HG03378 (cell line): ENCODE results near the gene GUCA1A.
"Not testable (repeated sequence)": the region's sequence is repeated elsewhere in the genome, so short reads cannot be mapped to it uniquely, and the experiment has no call there.

ENCODE experiments used
- ATAC-seq: cut with Tn5 transposase; IDR thresholded peaks from one replicate; pipeline ENCODE4 v1.9.1; 2021; ENCODE audit warnings: mild to moderate bottlenecking, moderate library complexity; ENCODE audit not compliant: unreplicated experiment

The GUCA1A gene

DNA sequence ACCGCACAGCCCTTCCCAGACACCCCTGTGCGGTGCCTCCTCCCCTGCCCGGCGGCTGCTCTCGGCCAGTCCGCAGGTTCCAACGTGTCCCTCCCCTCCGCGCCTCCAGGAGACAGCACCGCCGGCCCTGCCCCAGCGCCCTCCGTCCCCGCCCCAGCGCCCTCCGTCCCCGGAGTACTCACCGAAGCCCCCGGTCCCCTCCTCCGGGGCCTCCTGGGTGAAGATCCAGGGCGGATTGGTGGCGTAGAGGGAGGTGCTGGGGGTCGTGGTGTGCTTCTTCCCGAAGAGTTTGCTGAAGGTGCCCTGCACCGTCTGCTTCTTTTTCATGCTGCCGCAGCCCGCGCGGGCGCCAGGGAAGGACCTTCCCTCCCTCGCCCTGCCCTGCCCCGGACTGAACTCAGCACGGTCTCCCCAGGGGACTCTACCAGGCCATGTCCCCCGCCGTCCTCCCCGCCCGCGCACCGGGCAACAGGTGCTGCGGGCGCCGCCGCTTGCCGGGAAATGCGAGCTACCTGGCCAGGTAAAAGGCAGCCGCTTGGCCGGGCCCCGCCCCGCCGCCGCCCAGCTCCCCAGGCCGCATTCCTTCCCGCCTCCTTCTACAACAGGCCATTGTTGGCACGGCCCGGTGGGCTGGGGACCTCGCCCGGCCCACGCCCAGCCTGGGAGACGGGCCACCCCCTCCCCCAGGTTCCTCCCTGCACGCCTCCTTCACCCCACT lies 30.9 kb upstream of the GUCA1A start, which contains the start of gene C6orf132:
TSS of gene C6orf132 (minus strand) at position 503 of the 718 bp plus-strand sequence. CDS start at position 327, 176 bp downstream.
- ATAC-seq = no peak

DNA sequence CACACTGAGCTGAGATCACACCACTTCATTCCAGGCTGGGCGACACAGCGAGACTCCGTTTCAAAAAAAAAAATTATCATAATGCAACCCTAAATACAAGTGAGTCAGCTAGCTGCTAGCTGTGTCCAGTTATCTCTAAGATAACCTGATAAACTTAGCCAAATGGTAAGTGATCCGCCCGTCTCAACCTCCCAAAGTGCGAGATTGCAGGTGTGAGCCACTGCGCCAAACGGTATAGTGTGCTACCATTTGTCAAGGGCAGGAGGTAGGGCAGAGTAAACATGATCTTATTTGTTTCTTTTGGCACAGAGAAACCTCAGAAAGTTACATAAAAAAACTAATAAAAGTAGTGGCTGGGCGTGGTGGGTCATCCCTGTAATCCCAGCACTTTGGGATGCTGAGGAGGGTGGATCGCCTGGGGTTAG lies 26.0 kb upstream of the GUCA1A start:
- ATAC-seq = no peak

DNA sequence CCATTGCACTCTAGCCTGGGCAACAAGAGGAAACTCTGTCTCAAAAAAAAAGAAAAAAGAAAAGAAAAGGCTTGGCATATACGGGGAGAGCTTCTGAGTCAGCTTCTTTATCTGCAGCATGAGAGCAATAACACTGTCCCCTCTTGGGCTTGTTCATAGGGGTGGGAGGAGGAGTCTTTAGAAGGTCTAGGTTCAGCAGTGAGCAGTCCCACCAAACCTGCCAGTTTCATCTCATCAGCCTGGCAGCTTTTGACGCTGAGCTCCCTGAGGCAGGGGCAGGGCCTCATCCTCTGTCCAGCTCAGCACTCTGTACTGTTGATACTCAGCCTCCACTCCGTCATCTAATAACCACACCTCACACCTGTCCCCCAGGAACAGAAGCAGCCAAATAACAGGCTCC lies 25.1 kb upstream of the GUCA1A start:
- no peak for ATAC-seq

DNA sequence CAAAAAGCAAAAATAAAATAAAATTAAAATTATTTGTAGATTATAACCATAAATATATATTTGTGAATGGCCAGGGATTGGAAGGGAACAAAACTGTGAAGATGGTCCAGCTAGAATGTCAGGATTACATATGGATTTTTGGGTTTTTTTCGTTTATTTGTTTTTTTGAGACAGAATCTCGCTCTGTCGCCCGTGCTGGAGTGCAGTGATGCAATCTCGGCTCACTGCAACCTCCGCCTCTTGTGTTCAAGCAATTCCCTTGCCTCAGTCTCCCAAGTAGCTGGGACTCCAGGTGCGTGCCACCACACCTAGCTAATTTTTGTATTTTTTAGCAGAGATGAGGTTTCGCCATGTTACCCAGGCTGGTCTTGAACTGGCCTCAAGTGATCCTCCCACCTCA lies 22.9 kb upstream of the GUCA1A start:
- ATAC-seq = no peak

DNA sequence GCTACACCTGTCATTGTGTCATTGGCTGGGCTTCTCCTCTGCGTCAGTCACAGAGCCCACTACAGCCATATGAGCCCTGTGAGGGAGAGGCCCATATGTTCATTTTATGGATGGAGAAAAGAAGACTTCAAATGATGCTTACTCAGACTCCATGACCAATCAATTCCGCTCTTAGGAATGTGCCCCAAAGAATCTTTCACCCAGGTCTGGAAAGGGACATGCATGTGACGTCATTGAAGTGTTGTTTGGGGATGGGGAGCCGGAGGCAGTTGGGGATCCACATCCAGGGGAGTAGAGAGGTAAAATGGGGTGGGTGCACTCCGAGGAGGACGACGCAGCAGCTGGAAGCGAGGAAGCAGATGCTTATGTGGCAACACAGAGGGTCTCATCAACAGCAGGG lies 21.1 kb upstream of the GUCA1A start:
- no peak for ATAC-seq

DNA sequence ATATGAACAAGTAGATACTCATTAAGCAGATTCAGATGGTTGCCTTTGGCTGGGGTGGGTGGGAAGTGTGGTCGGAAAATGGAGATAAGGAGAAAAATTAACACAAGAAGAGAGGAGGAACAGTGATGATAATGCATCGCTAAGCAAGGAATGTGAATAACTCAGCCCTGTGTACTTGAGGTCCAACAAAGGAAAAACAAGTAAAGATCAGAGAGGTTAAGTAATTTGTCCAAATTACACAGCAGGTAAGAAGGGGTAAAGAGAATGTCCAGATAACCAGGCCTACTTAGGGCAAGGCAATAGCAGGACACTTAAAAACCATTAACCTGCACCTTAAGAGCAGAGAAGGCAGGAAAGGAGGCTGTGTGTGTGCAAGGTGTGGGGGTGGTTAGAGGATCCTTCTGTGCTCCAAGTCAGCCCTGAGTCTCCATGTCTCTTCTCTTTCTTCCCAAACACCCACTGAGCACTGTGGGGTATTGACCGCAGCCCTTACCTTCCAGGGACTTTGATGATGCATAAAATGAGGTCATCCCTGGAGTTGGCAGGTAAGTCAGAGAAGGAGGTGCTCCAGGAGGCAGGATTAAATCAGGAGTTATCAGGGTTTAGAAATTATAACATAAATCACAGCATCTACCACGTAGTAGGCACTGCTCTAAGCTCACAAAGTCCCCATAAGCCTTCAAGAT lies 20.5 kb upstream of the GUCA1A start:
- not testable (repeated sequence) for ATAC-seq

DNA sequence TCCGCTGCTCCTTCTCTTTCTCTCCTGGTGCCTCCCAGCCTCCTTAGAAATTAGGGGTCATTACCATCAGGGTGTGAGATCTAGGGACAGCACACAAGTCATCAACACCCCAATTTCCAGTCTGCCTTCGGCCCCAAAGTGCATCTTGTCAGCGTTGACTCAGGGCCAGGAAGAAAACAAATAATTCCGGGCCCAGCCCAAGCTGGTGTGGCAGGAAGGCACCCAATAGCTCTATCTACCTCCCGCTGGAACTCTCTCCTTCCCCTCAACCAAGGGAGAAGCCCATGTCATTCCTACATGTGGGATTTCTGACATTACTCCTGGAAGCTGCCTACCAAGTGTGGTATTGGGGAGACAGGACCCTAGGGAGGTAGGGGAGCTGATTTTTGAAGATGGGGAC lies 19.2 kb upstream of the GUCA1A start:
- ATAC-seq = no peak

DNA sequence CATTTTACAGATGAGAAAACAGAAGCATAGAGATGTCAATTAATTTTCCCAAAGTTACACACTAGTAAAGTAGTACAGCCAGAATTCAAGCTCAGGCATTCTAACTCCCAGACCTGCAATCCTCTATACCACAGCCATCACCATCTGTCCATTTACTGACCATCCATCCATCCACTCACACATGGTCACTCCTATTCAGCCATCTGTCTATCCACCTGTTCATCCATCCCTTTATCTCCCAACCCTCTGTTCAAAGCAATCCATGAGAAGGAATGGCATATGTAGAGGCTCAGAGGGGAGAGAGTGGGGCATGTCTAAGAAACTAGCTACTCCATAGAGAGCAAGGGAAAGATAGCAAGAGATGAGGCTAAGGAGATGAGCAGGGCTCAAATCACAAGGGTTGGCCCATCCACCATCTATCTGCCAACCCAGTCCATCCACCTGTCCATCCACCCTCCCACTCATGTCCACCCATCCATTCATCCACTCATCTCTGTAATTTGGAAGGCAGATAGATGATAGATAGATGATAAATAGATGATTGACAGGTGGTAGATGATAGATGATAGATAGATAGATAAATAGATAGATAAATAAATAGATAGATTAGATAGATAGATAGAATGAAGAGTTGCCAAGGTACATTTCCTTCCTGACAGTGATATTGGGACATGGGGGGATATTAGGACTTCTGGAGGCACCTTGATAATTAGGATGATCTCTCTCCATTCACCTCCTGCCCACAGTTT lies 18.5 kb upstream of the GUCA1A start:
- ATAC-seq = no peak

DNA sequence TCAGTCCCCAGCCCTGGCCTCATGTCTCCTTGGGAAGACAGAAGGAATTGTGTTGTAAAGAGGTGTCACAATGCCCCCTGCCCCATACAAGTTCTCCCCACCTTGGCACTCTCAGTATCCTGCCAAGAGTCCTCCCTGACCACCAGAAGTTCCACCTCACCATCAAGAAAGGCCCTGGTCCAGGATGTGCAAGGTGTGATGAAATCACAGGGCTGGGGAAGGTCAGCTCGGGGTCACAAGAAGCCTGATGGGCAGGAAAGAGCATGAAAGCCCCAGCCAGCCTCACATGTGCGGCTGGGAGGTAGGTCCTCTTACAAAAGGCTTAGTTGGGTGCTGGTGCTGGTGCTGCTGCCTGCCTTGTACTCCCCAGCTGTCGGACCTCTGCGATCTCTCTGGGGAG lies 17.9 kb upstream of the GUCA1A start:
- no peak for ATAC-seq

DNA sequence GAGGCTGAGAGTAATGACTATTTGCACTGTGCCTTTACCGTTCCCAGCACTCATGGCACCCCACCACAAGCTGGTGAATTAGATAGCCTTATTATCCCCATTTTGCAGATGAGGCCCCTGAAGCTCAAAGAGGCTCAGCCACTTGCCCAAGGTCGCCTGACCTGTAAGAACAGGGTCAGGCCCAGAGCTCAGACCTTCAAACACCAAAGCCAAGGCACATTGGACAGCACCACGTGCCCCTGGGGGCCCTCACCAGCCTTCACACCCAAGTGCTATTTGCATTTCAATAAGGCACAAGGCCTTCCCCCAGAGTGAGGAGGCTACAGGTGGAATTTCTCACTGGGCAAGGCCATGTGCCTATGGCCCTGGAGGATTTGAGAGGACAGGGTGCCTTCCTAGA lies 16.5 kb upstream of the GUCA1A start:
- ATAC-seq = no peak

DNA sequence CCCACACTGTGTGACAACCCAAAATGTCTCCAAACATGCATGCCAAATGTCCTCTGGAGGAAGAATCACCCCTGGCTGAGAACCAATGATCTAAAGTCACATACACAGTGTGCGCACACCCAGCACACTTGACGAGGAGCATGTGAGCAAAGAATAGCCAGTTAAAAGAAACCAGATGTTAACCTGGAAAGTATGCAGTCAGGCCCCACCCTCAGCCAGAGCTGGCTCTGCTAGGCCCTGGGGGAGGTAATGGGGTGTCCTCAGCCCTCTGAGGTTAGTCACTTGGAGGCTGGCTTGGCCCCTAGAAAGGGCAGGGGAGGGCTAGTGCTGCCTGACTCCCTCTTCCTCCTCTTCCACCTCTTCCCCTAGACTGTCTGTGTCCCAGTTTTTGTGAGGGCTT lies 15.2 kb upstream of the GUCA1A start:
- ATAC-seq = no peak

DNA sequence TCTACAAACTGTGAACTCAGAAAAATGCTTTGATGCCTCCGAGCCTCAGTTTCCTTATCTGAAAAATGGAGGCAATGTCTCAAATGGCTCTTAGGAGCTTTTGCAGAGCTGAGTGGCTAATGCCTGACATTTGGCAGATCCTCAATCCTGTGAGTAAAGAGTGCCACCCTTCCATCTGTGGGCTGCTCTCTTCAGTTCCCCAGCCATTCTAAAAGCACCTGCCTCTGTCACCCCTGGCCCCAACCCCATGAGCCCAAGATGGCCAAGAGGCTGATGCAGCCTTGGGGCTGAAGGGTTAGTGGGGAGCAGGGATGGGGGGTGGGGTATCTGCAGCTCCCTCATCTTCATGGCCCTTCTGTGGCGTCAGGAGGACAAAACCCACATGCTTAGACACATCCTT lies 14.5 kb upstream of the GUCA1A start:
- no peak for ATAC-seq

DNA sequence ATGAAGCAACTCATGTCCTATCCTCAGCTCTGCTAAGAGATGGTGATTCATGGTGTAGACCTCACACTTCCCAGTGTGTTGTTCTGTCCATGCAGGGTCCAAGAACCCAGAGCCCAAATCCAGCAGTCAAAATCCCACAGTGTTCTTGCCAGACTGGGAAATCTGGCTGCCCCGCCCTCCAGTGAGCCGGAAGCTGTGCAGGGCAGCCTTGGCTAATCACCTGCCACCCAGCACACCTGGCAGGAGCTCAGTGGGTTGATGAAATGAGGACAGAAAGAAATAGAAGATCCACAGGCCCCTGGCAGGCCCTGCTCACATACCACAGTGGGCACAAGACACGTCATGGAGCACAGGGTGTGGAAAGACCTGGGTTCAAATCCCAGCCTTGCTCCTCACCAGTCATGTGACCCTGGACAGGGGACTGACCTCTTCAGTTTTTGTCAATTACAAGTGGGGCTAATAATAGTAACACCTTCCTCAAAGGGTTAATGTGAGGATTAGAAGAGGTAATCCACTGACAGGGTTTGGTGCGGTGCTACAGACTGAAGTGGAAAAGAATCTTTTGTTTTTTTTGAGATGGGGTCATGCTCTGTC lies 13.6 kb upstream of the GUCA1A start:
- no peak for ATAC-seq

DNA sequence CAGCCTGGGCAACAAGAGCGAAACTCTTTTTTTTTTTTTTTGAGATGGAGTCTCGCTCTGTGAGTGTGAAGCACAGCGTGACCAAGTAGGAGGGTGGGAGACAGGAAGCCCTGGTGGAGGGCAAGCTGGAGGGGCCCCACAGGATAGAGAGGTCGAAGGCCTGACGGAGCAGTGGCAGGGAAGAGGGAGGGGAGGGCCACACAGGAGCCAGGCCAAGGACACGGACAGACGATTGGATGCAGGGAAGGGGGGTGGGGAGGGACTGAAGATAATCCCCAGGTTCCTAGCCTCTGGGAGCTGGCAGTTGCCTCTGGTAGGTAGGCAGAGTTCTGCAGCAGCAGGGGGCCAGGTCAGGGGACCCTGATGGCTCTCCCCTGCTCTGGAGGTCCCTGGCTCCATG lies 10.8 kb upstream of the GUCA1A start:
- ATAC-seq = no peak

DNA sequence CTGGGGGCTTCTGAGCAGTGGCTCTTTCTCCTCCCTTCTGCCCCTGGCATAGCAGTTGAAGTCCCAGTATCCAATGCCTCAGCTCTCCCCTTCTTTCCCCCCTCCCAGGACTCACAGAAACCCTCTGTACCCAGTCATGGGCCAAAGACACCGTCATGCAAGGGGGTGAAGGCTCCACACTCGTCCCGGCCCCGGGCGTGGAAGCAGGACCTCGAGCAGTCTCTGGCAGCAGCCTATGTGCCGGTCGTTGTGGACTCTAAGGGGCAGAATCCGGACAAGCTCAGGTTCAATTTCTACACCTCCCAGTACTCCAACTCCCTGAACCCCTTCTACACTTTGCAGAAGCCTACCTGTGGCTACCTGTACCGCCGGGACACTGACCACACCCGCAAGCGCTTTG lies 10.4 kb upstream of the GUCA1A start:
- no peak for ATAC-seq

DNA sequence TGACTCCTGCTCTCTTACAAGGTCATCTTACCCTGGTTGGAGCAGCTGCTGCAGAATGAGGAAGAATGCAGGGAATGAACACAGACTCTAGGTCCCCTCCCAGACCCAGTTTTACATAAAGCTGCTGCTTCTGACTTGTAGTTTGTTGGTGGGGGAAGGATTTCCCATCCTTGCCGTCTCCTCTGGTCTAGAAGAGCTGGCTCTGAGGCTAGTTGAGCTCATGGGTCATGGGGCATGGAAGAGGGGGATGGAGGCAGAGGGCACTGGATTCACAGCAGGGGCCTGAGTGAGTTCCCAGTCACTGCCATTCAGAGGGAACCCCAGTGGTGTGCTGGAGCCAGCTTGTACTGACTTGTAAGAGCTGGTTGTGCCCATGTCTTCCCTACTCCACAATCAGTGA lies 9.2 kb upstream of the GUCA1A start:
- ATAC-seq = no peak

DNA sequence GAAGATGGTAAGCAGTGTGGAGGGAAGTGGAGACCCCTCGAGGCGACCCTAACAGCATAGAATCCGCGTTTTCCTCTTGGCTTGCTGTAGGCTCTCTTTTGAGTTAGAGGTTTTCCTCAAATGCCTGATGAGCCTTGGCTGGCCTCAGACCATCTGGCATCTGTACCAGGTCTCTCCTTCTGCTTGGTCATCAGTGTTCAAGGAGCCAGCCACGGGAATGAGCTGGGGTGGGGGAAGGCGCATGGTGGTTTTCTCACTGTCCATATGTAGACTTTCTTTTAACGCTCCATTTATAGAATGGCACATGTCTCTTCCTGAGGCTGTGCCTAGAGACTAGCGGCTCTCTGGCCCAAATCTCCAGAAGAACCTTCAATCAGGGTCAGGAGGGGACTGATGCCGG lies 8.1 kb upstream of the GUCA1A start:
- ATAC-seq = no peak

DNA sequence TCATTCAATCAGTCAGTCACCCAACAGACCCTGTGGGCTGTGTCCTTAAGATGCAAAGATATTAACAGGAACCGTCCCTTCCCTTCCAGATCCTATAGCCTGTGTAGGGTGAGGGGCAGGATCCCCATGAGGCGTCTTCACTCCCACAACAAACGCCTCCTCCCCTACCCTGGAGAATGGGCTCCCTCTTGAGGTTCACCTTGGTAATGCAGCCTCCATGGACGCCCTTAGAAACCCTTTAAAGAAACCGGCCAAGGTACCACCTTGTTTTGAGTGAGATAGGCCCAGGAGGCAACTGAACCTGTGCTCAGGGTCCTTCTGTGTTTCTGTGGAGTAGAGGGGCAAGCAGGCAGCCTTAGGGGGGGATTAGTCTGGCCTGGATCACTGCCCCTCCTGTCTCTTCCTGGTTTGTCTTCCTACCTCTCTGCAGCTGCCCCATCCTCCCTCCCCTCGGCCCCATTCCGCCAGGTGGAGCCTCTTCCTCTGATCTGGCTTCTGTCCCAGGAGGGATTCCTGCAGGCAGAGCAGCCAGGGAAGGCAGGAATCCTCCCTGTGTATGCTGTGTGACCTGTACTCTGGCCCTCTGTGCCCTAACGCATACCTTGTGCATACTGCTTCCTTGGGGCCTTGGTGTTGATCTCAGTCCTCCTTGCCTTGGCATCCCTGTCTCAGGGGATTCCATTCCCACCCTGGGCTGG lies 6.6 kb upstream of the GUCA1A start:
- ATAC-seq = no peak

DNA sequence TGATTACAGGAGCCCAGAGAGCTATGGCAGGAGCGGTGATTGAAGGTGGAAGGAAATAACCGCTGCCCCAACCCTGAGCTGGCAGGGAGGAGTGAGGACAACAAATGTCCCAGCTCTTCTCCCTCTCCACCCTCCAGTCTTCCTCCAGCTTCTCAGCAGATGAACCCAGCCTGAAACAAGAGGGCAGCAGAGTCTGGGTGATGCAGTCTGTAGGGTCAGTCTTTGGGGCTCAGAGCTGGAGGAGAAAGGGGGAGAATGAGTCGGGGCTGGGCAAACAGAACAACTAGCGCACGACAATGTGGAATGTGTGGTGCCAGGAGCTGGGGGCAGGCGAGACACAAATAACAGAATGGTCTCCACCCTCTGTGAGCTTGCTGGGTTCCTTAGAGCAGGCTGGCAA lies 4.5 kb upstream of the GUCA1A start:
- ATAC-seq = no peak

DNA sequence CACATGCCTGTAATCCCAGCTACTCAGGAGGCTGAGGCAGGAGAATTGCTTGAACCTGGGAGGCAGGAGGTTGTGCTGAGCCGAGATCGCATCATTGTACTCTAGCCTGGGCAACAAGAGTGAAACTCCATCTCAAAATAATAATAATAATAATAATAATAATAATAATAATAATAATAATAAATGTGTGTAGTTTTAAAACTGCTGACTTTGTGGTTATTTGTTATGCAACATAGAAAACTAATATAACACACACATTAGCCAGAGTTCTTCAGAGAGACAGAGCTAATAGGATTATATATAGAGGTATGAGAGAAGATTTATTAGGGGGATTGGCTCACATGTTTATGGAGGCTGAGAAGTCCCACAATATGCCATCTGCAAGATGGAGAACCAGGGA lies 3.4 kb upstream of the GUCA1A start:
- ATAC-seq = not testable (repeated sequence)
